ENCODE results near the gene CADPS. TPM values are rescaled to one million over a fixed set of nuclear protein-coding genes. Genes with fewer than 3 reads are reported as not detected.

The CADPS gene
- polyA plus RNA-seq, 1 donor from 2014 or later, result 118 TPM

- Histone ChIP-seq H3K9me3 (ENCODE audit: low read length) (no peaks in the 10 kb centered on the region), H2AFZ (ENCODE audit: low read depth, low read length) (no peak overlapping the region), H3K79me2 (replicated peaks; ENCODE audit: insufficient read depth, low read length) (no peaks in the 10 kb centered on the region), H4K20me1 (ENCODE audit: insufficient read depth) (no peaks in the 10 kb centered on the region), H3K36me3 (ENCODE audit: insufficient read depth, low read length) (no peaks in the 10 kb centered on the region), H3K27me3 (ENCODE audit: insufficient read depth, low read depth, low read length) (no peaks in the 10 kb centered on the region), H3K4me3 (ENCODE audit: low read length) (no peak overlapping the region), H3K27ac (ENCODE audit: low read length) (no peak overlapping the region), H3K9me2 (ENCODE audit: insufficient read depth, low read length) (no peaks in the 10 kb centered on the region), H3F3A (ENCODE audit: insufficient read depth, low read length, poor library complexity, severe bottlenecking) (no peaks in the 10 kb centered on the region), H3K9ac (ENCODE audit: low read length) (no peak overlapping the region), H3K4me2 (ENCODE audit: low read length) (no peak overlapping the region)
- TF ChIP-seq POLR2AphosphoS5 (IDR thresholded peaks at IDR 0.05) (no peak), CTCF (IDR thresholded peaks at IDR 0.05; ENCODE audit: poor library complexity, severe bottlenecking) (no peak), RAD21 (conservative IDR thresholded peaks at IDR 0.05) (no peak), EP300 (conservative IDR thresholded peaks at IDR 0.05; ENCODE audit: poor library complexity, severe bottlenecking) (no peak), EZH2 (IDR thresholded peaks at IDR 0.05; ENCODE audit: borderline replicate concordance, insufficient read depth, low read length, poor library complexity, severe bottlenecking) (no peak), SMC3 (conservative IDR thresholded peaks at IDR 0.05; ENCODE audit: poor library complexity) (no peak), TAF1 (IDR thresholded peaks at IDR 0.05; ENCODE audit: low read depth) (no peak)
These were observed 351.5 kb downstream of the CADPS start for GRCh38 chr3:62523672-62524071.

- Histone ChIP-seq H3K27ac (ENCODE audit: low read length) (no peak overlapping the region), H3K4me2 (ENCODE audit: low read length) (no peak overlapping the region), H3K36me3 (ENCODE audit: insufficient read depth, low read length) (no peaks in the 10 kb centered on the region), H3K27me3 (ENCODE audit: insufficient read depth, low read depth, low read length) (no peaks in the 10 kb centered on the region), H3K79me2 (replicated peaks; ENCODE audit: insufficient read depth, low read length) (no peaks in the 10 kb centered on the region), H3K9me3 (ENCODE audit: low read length) (no peaks in the 10 kb centered on the region), H3K4me3 (ENCODE audit: low read length) (no peak overlapping the region), H3F3A (ENCODE audit: insufficient read depth, low read length, poor library complexity, severe bottlenecking) (no peaks in the 10 kb centered on the region), H2AFZ (ENCODE audit: low read depth, low read length) (no peak overlapping the region), H3K9me2 (ENCODE audit: insufficient read depth, low read length) (no peaks in the 10 kb centered on the region), H4K20me1 (ENCODE audit: insufficient read depth) (no peaks in the 10 kb centered on the region), H3K9ac (ENCODE audit: low read length) (no peak overlapping the region)
- TF ChIP-seq CTCF (IDR thresholded peaks at IDR 0.05; ENCODE audit: poor library complexity, severe bottlenecking) (no peak), EZH2 (IDR thresholded peaks at IDR 0.05; ENCODE audit: borderline replicate concordance, insufficient read depth, low read length, poor library complexity, severe bottlenecking) (no peak), TAF1 (IDR thresholded peaks at IDR 0.05; ENCODE audit: low read depth) (no peak), MXI1 (conservative IDR thresholded peaks at IDR 0.05; ENCODE audit: poor library complexity, severe bottlenecking) (no peak), EP300 (conservative IDR thresholded peaks at IDR 0.05; ENCODE audit: poor library complexity, severe bottlenecking) (no peak), REST (IDR thresholded peaks at IDR 0.05; ENCODE audit: borderline replicate concordance) (no peak), POLR2AphosphoS5 (IDR thresholded peaks at IDR 0.05) (no peak), RAD21 (conservative IDR thresholded peaks at IDR 0.05) (no peak), SMC3 (conservative IDR thresholded peaks at IDR 0.05; ENCODE audit: poor library complexity) (no peak)
These were observed 353.6 kb downstream of the CADPS start for GRCh38 chr3:62521464-62522105.

Data from neural cell (in vitro differentiated cells).